AG04450 (cell line): Measurements from ENCODE around the gene ZDHHC14. TPM values are rescaled to one million over a fixed set of nuclear protein-coding genes. Genes with fewer than 3 reads are reported as not detected.
"Not testable (repeated sequence)": the region's sequence is repeated elsewhere in the genome, so short reads cannot be mapped to it uniquely, and the experiment has no call there.

Experiments used
- CTCF ChIA-PET: fragments of 300-600, 350-600 bp; formaldehyde crosslinking; extraction: SDS; loops from one replicate; lab custom pipeline; 2022; ENCODE audit warnings: antibody characterized with exemption, inconsistent platforms; lab: Charles Lee
- POLR2A ChIA-PET: fragments of 350-600 bp; formaldehyde crosslinking; extraction: SDS; loops from one replicate; lab custom pipeline; 2021; ENCODE audit warnings: antibody characterized with exemption, inconsistent platforms; lab: Yijun Ruan, JAX
- DNase-seq: peaks from one replicate; pipeline ENCODE4 v3.0.0-alpha.2; 2011; ENCODE audit warnings: low read depth, low spot score
- H3K27ac ChIP-seq: one replicate; pipeline ENCODE4 v1.5.1; 2012; ENCODE audit warnings: low read depth, low read length, control low read depth
- H3K27me3 ChIP-seq: one replicate; pipeline ENCODE4 v1.6.0; 2012; ENCODE audit warnings: low read length; ENCODE audit not compliant: control insufficient read depth, insufficient read depth
- H3K4me3 ChIP-seq: 2 replicates; pipeline ENCODE4 v1.5.1; 2011; ENCODE audit warnings: mild to moderate bottlenecking, low read depth, low read length, control low read depth
- H3K9me3 ChIP-seq: 2 replicates; pipeline ENCODE4 v1.5.1; 2012; ENCODE audit warnings: low read length; ENCODE audit not compliant: control insufficient read depth, insufficient read depth
- polyA plus RNA-seq: library from polyadenylated mRNA; depleted of rRNA; stranded (reverse); fragments of >200 nt; gene quantifications from 2 replicates; pipeline ENCODE4 v1.2.3, GENCODE V29; 2011
- TF ChIP-seq, protein P1 (sequence below): IDR thresholded peaks from 2 replicates; pipeline ENCODE4 v1.5.1; 2011; ENCODE audit warnings: low read depth, low read length, control low read depth, inconsistent platforms

The ZDHHC14 gene
- polyA plus RNA-seq, 1 experiment: 2.2 TPM

GRCh38 chr6:157382821-157383220, 1.8 kb downstream of the ZDHHC14 start:
- ChIA-PET CTCF (interaction anchor here (0.9 to 1.6 kb wide), 3 partner anchors 9 to 284 kb away, joined by 3 to 5 read pairs (median 3); no protein-coding TSS in a partner anchor), POLR2A (no interaction called here)
- no peaks in the 10 kb centered on the region for H3K27me3 ChIP-seq
- peak overlapping the region; percentile 87 for H3K4me3 ChIP-seq
- TF ChIP-seq, protein P1, sequence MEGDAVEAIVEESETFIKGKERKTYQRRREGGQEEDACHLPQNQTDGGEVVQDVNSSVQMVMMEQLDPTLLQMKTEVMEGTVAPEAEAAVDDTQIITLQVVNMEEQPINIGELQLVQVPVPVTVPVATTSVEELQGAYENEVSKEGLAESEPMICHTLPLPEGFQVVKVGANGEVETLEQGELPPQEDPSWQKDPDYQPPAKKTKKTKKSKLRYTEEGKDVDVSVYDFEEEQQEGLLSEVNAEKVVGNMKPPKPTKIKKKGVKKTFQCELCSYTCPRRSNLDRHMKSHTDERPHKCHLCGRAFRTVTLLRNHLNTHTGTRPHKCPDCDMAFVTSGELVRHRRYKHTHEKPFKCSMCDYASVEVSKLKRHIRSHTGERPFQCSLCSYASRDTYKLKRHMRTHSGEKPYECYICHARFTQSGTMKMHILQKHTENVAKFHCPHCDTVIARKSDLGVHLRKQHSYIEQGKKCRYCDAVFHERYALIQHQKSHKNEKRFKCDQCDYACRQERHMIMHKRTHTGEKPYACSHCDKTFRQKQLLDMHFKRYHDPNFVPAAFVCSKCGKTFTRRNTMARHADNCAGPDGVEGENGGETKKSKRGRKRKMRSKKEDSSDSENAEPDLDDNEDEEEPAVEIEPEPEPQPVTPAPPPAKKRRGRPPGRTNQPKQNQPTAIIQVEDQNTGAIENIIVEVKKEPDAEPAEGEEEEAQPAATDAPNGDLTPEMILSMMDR: no peak
- no peak for DNase-seq
- H3K27ac ChIP-seq: no peak overlapping the region
- H3K9me3 ChIP-seq: no peaks in the 10 kb centered on the region; the same call in 1 of the 2 replicates

DNA sequence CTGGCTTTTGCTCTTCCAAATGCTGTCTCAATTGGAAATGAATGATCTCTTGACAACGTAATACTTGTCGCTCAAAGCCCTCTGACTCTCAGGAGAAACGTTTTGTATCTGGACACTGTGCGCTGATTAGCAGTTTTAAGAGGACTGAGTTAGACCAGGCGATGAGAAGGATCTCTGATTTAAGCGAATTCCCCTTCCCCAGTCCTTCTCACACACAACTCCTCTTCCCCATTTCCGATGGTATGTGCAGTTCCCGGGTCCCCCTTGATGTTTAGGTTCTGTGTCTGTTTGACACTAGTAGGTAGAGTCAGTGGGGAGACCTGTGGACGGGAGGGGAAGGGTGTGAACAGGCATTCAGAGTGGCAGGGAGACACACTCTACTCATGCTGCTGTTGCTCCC, 2.5 kb downstream of the ZDHHC14 start:
- no peak for DNase-seq
- Histone ChIP-seq H3K27ac (no peak overlapping the region), H3K27me3 (no peaks in the 10 kb centered on the region), H3K4me3 (no peak overlapping the region), H3K9me3 (no peaks in the 10 kb centered on the region; the same call in 1 of the 2 replicates)
- TF ChIP-seq, protein P1: no peak
- POLR2A ChIA-PET: no interaction called here
- CTCF ChIA-PET: interaction anchor here (0.9 to 1.6 kb wide), 4 partner anchors 69 to 285 kb away, joined by 3 to 5 read pairs (median 4); no protein-coding TSS in a partner anchor

- H3K27me3 ChIP-seq, POLR2A ChIA-PET, H3K27ac ChIP-seq, H3K4me3 ChIP-seq, H3K9me3 ChIP-seq, DNase-seq: not testable (repeated sequence)
- CTCF ChIA-PET: interaction anchor here (1.2 to 1.5 kb wide), 2 partner anchors 70 to 283 kb away, joined by 3 to 4 read pairs; no protein-coding TSS in a partner anchor
These were observed 4.0 kb downstream of the ZDHHC14 start for GRCh38 chr6:157384962-157385361.

DNA sequence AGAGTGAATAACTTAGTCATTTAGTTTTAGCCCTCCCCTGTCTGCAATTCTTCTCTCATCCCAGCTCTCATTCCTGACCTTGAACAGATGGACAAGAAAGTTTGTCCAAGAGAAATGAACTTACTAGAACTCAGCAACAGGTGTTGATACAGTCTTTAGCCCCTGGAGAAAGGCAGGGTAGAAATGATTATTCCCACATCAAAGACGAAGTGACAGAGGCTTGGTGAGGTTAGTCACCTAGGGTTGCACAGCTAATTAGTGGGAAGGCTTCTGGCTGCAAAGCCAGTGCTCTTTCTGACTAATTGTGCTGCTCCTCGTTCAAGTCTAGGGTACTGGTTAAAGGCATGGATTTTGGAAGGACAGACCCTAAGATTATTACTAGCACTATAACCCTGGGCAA, 4.5 kb downstream of the ZDHHC14 start:
- TF ChIP-seq, protein P1: no peak
- ChIA-PET POLR2A (no interaction called here), CTCF (no interaction called here)
- Histone ChIP-seq H3K4me3 (no peak overlapping the region), H3K9me3 (no peaks in the 10 kb centered on the region; the same call in 1 of the 2 replicates), H3K27me3 (no peaks in the 10 kb centered on the region), H3K27ac (no peak overlapping the region)
- DNase-seq: no peak

DNA sequence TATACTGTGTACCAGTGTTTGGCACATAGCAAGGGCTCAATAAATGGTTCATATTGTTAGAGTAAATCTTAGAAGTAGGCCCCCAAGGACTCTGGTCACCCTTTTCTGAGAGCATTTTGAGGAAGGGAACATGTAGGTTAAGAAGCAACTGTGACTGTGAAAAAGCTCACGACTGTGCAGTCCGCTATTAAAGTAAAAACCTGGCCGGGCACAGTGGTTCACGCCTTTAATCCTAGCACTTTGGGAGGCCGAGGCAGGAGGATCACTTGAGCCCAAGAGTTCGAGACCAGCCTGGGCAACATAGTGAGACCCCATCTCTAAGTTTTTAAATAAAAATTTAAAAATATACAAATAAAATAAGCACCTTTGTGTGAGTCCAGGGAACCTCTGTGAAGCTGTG, 5.0 kb downstream of the ZDHHC14 start:
- ChIA-PET CTCF (no interaction called here), POLR2A (no interaction called here)
- Histone ChIP-seq H3K4me3 (no peak overlapping the region), H3K9me3 (peaks cover 2% of the 10 kb centered on the region; the same call in 1 of the 2 replicates), H3K27me3 (no peaks in the 10 kb centered on the region), H3K27ac (no peak overlapping the region)
- TF ChIP-seq, protein P1: no peak
- no peak for DNase-seq
